ENCODE measurements around the gene ELOVL6.

- TF ChIP-seq CTCF (IDR thresholded peaks at IDR 0.05; ENCODE audit: low read depth, low read length, missing input control): no peak
- TF ChIP-seq TAF1 (conservative IDR thresholded peaks at IDR 0.05): no peak
- TF ChIP-seq YY1 (IDR thresholded peaks at IDR 0.05): no peak
- TF ChIP-seq RAD21 (IDR thresholded peaks at IDR 0.05): no peak
- no peak for TF ChIP-seq GABPA (IDR thresholded peaks at IDR 0.05 in 1 of 2, conservative IDR thresholded peaks at IDR 0.05 in 1 of 2)
- no peak for TF ChIP-seq REST (IDR thresholded peaks at IDR 0.05)
Measured at GRCh38 chr4:110075083-110075738, 123.2 kb downstream of the ELOVL6 start.
